ENCODE measurements around the gene GPBP1L1.
"Not testable (repeated sequence)": the region's sequence is repeated elsewhere in the genome, so short reads cannot be mapped to it uniquely, and the experiment has no call there.

DNA sequence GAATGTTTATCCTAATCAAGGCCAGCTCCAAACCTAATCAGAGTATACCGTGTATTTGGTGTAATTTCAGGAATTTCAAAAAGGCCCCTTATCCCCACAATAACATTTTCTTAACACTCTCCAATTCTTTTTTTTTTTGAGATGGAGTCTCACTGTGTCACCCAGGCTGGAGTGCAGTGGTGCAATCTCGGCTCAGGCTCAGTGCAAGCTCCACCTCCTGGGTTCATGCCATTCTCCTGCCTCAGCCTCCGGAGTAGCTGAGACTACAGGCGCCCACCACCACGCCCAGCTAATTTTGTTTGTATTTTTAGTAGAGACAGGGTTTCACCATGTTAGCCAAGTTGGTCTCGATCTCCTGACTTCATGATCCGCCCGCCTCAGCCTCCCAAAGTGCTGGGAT is 31.1 kb upstream of the GPBP1L1 start:
- TF ChIP-seq EZH2 (IDR thresholded peaks at IDR 0.05; ENCODE audit: borderline replicate concordance, insufficient read depth, low read length, poor library complexity, severe bottlenecking); POLR2AphosphoS5 (IDR thresholded peaks at IDR 0.05); TAF1 (IDR thresholded peaks at IDR 0.05; ENCODE audit: low read depth); SMC3 (conservative IDR thresholded peaks at IDR 0.05; ENCODE audit: poor library complexity): not testable (repeated sequence)
- TF ChIP-seq, protein P1, sequence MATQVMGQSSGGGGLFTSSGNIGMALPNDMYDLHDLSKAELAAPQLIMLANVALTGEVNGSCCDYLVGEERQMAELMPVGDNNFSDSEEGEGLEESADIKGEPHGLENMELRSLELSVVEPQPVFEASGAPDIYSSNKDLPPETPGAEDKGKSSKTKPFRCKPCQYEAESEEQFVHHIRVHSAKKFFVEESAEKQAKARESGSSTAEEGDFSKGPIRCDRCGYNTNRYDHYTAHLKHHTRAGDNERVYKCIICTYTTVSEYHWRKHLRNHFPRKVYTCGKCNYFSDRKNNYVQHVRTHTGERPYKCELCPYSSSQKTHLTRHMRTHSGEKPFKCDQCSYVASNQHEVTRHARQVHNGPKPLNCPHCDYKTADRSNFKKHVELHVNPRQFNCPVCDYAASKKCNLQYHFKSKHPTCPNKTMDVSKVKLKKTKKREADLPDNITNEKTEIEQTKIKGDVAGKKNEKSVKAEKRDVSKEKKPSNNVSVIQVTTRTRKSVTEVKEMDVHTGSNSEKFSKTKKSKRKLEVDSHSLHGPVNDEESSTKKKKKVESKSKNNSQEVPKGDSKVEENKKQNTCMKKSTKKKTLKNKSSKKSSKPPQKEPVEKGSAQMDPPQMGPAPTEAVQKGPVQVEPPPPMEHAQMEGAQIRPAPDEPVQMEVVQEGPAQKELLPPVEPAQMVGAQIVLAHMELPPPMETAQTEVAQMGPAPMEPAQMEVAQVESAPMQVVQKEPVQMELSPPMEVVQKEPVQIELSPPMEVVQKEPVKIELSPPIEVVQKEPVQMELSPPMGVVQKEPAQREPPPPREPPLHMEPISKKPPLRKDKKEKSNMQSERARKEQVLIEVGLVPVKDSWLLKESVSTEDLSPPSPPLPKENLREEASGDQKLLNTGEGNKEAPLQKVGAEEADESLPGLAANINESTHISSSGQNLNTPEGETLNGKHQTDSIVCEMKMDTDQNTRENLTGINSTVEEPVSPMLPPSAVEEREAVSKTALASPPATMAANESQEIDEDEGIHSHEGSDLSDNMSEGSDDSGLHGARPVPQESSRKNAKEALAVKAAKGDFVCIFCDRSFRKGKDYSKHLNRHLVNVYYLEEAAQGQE (IDR thresholded peaks at IDR 0.05; ENCODE audit: borderline replicate concordance) = not testable (repeated sequence)
- TF ChIP-seq, protein P2, sequence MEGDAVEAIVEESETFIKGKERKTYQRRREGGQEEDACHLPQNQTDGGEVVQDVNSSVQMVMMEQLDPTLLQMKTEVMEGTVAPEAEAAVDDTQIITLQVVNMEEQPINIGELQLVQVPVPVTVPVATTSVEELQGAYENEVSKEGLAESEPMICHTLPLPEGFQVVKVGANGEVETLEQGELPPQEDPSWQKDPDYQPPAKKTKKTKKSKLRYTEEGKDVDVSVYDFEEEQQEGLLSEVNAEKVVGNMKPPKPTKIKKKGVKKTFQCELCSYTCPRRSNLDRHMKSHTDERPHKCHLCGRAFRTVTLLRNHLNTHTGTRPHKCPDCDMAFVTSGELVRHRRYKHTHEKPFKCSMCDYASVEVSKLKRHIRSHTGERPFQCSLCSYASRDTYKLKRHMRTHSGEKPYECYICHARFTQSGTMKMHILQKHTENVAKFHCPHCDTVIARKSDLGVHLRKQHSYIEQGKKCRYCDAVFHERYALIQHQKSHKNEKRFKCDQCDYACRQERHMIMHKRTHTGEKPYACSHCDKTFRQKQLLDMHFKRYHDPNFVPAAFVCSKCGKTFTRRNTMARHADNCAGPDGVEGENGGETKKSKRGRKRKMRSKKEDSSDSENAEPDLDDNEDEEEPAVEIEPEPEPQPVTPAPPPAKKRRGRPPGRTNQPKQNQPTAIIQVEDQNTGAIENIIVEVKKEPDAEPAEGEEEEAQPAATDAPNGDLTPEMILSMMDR (IDR thresholded peaks at IDR 0.05; ENCODE audit: poor library complexity, severe bottlenecking) = not testable (repeated sequence)

All from neural cell (in vitro differentiated cells).